ENCODE measurements around the gene FOXP1. TPM values are rescaled to one million over a fixed set of nuclear protein-coding genes. Genes with fewer than 3 reads are reported as not detected.

Gene FOXP1
- total RNA-seq, 1 experiment from 2014 or later = 58.4 TPM

DNA sequence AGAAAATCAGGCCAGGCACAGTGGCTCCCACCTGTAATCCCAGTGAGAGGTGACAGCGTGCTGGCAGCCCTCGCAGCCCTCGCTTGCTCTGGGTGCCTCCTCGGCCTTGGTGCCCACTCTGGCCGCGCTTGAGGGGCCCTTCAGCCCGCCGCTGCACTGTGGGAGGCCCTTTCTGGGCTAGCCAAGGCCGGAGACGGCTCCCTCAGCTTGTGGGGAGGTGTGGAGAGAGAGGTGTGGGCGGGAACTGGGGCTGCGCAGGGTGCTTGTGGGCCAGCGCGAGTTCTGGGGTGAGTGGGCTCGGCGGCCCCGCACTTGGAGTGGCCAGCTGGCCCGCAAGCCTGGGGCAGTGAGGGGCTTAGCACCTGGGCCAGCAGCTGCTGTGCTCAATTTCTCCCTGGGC lies 252.6 kb downstream of the FOXP1 start:
- POLR2A ChIA-PET (ENCODE audit: low non-redundant PET) = no interaction called here
- BruUV-seq (replicated peaks) = no TSS peak
- no peak for DNase-seq (ENCODE audit: low spot score)
- Histone ChIP-seq H3K27ac (ENCODE audit: low read depth, low read length, poor library complexity, severe bottlenecking) (no peak overlapping the region), H3K9me3 (ENCODE audit: low read depth, low read length, poor library complexity, severe bottlenecking) (no peaks in the 10 kb centered on the region), H3K4me1 (ENCODE audit: insufficient read depth, low read length, poor library complexity, severe bottlenecking) (no peaks in the 10 kb centered on the region), H3K27me3 (replicated peaks; ENCODE audit: insufficient read depth, low read depth, low read length, poor library complexity) (no peaks in the 10 kb centered on the region), H3K36me3 (ENCODE audit: insufficient read depth, low read length, poor library complexity, severe bottlenecking) (no peaks in the 10 kb centered on the region), H3K4me3 (ENCODE audit: low read depth, low read length, poor library complexity, severe bottlenecking) (no peak overlapping the region)
- CTCF ChIA-PET = no interaction called here
- TF ChIP-seq, protein P1, sequence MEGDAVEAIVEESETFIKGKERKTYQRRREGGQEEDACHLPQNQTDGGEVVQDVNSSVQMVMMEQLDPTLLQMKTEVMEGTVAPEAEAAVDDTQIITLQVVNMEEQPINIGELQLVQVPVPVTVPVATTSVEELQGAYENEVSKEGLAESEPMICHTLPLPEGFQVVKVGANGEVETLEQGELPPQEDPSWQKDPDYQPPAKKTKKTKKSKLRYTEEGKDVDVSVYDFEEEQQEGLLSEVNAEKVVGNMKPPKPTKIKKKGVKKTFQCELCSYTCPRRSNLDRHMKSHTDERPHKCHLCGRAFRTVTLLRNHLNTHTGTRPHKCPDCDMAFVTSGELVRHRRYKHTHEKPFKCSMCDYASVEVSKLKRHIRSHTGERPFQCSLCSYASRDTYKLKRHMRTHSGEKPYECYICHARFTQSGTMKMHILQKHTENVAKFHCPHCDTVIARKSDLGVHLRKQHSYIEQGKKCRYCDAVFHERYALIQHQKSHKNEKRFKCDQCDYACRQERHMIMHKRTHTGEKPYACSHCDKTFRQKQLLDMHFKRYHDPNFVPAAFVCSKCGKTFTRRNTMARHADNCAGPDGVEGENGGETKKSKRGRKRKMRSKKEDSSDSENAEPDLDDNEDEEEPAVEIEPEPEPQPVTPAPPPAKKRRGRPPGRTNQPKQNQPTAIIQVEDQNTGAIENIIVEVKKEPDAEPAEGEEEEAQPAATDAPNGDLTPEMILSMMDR (conservative IDR thresholded peaks at IDR 0.05; ENCODE audit: low read depth, low read length) = no peak
- TF ChIP-seq EZH2 (IDR thresholded peaks at IDR 0.05; ENCODE audit: borderline replicate concordance, low read depth, low read length, poor library complexity, severe bottlenecking) = no peak
- intact Hi-C loops (cut with micrococcal nuclease; ENCODE audit: unreplicated experiment) = no loop called here

DNA sequence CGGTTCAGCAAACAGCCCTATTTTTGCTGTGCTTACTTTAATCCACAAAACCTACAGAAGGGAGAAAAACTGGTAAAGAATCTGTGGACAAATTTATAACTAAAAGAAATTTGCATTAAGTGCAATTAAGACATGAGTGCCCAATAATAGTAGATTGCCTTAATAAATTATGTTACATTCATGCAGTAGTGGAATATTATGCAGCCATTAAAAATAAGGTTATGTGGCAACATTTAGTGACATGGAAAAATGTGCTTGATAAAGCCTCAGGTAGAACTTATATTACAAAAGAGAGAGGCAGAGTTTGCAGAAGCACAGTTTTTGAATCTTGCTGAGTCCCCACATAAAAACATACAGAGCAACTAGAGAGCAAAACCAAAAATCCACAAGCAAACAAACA lies 253.0 kb downstream of the FOXP1 start:
- ChIA-PET CTCF (no interaction called here), POLR2A (ENCODE audit: low non-redundant PET) (no interaction called here)
- H3K36me3 ChIP-seq (ENCODE audit: insufficient read depth, low read length, poor library complexity, severe bottlenecking) = no peaks in the 10 kb centered on the region
- H3K27me3 ChIP-seq (replicated peaks; ENCODE audit: insufficient read depth, low read depth, low read length, poor library complexity) = no peaks in the 10 kb centered on the region
- no peak overlapping the region for H3K27ac ChIP-seq (ENCODE audit: low read depth, low read length, poor library complexity, severe bottlenecking)
- H3K4me3 ChIP-seq (ENCODE audit: low read depth, low read length, poor library complexity, severe bottlenecking) = no peak overlapping the region
- intact Hi-C loops (cut with micrococcal nuclease; ENCODE audit: unreplicated experiment) = no loop called here
- DNase-seq (ENCODE audit: low spot score) = no peak
- no peaks in the 10 kb centered on the region for H3K4me1 ChIP-seq (ENCODE audit: insufficient read depth, low read length, poor library complexity, severe bottlenecking)
- no peak for TF ChIP-seq EZH2 (IDR thresholded peaks at IDR 0.05; ENCODE audit: borderline replicate concordance, low read depth, low read length, poor library complexity, severe bottlenecking)
- TF ChIP-seq, protein P1 (conservative IDR thresholded peaks at IDR 0.05; ENCODE audit: low read depth, low read length) = no peak
- H3K9me3 ChIP-seq (ENCODE audit: low read depth, low read length, poor library complexity, severe bottlenecking) = no peaks in the 10 kb centered on the region
- no TSS peak for BruUV-seq (replicated peaks)

DNA sequence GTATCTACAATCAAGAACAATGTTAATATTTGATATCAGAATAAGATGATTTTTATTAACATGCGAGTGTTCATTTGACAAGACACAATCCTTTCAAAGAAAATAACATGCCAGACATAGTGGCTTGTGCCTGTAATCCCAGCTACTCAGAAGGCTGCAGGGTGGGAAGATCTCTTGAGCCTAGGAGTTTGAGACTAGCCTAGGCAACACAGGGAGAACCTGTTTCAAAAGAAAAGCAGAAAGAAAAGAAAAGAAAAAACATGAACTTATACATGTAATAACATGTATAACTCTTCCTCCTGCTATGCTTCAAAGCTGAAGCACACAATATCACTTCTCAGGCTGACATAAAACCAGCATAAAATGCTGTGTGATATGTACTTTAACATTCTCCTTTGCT lies 253.7 kb downstream of the FOXP1 start:
- DNase-seq (ENCODE audit: low spot score) = no peak
- no peaks in the 10 kb centered on the region for H3K9me3 ChIP-seq (ENCODE audit: low read depth, low read length, poor library complexity, severe bottlenecking)
- intact Hi-C loops (cut with micrococcal nuclease; ENCODE audit: unreplicated experiment) = no loop called here
- BruUV-seq (replicated peaks) = no TSS peak
- no peak overlapping the region for H3K27ac ChIP-seq (ENCODE audit: low read depth, low read length, poor library complexity, severe bottlenecking)
- H3K27me3 ChIP-seq (replicated peaks; ENCODE audit: insufficient read depth, low read depth, low read length, poor library complexity) = no peaks in the 10 kb centered on the region
- TF ChIP-seq, protein P1 (conservative IDR thresholded peaks at IDR 0.05; ENCODE audit: low read depth, low read length) = no peak
- no peak for TF ChIP-seq EZH2 (IDR thresholded peaks at IDR 0.05; ENCODE audit: borderline replicate concordance, low read depth, low read length, poor library complexity, severe bottlenecking)
- ChIA-PET CTCF (no interaction called here), POLR2A (ENCODE audit: low non-redundant PET) (no interaction called here)
- H3K36me3 ChIP-seq (ENCODE audit: insufficient read depth, low read length, poor library complexity, severe bottlenecking) = no peaks in the 10 kb centered on the region
- no peak overlapping the region for H3K4me3 ChIP-seq (ENCODE audit: low read depth, low read length, poor library complexity, severe bottlenecking)
- no peaks in the 10 kb centered on the region for H3K4me1 ChIP-seq (ENCODE audit: insufficient read depth, low read length, poor library complexity, severe bottlenecking)
